IMR-90 (cell line): Measurements from ENCODE around the gene USP32. TPM values are rescaled to one million over a fixed set of nuclear protein-coding genes. Genes with fewer than 3 reads are reported as not detected.

ENCODE experiments used
- ATAC-seq: fragments of 200-7000 bp; cut with Tn5 transposase; 2 replicates; pipeline ENCODE4 v1.9.1; 2020; ENCODE audit warnings: low read depth, mild to moderate bottlenecking, moderate library complexity
- BruUV-seq: library from RNA; stranded (reverse); fragments of 400-500 nt; replicated peaks from 2 replicates; lab custom pipeline; 2021; lab: Mats Ljungman, UMichigan
- CTCF ChIA-PET: fragments of 300-600 bp; formaldehyde crosslinking; extraction: SDS; loops from one replicate; lab custom pipeline; 2021; ENCODE audit warnings: antibody characterized with exemption; lab: Yijun Ruan, JAX
- POLR2A ChIA-PET: fragments of 300-600 bp; sonication (Branson Sonifier 250); formaldehyde crosslinking; loops from one replicate; lab custom pipeline; 2022; ENCODE audit warnings: antibody characterized with exemption; ENCODE audit not compliant: unreplicated experiment; lab: Charles Lee
- DNase-seq: peaks from one replicate; pipeline ENCODE4 v3.0.0; 2013
- H2AFZ ChIP-seq: replicated peaks from 2 replicates; pipeline ENCODE3; 2013; ENCODE audit warnings: low read length, mild to moderate bottlenecking; ENCODE audit not compliant: poor library complexity
- H2AK5ac ChIP-seq: 2 replicates; pipeline ENCODE4 v1.6.1; 2013; ENCODE audit warnings: low read depth, low read length, inconsistent platforms
- H2AK9ac ChIP-seq: replicated peaks from 2 replicates; pipeline ENCODE3; 2013; ENCODE audit warnings: mild to moderate bottlenecking, low read depth, low read length, moderate library complexity; ENCODE audit not compliant: poor library complexity
- H2BK120ac ChIP-seq: 2 replicates; pipeline ENCODE4 v1.6.1; 2013; ENCODE audit warnings: low read depth, low read length, inconsistent platforms
- H2BK15ac ChIP-seq: 3 replicates; pipeline ENCODE4 v1.6.1; 2013; ENCODE audit warnings: low read depth, low read length, inconsistent platforms
- H2BK20ac ChIP-seq: 2 replicates; pipeline ENCODE4 v1.6.1; 2013; ENCODE audit warnings: low read depth, mild to moderate bottlenecking, inconsistent platforms, low read length, moderate library complexity
- H2BK5ac ChIP-seq: 2 replicates; pipeline ENCODE4 v1.6.1; 2013; ENCODE audit warnings: mild to moderate bottlenecking, low read depth, low read length, inconsistent platforms; ENCODE audit not compliant: poor library complexity, severe bottlenecking
- H3K14ac ChIP-seq: replicated peaks from 2 replicates; pipeline ENCODE4 v1.6.1; 2013; ENCODE audit warnings: low read depth, low read length, inconsistent platforms
- H3K18ac ChIP-seq: 2 replicates; pipeline ENCODE4 v1.6.1; 2013; ENCODE audit warnings: low read depth, low read length, control low read depth
- H3K23ac ChIP-seq: 2 replicates; pipeline ENCODE4 v1.6.1; 2013; ENCODE audit warnings: low read depth, low read length, inconsistent platforms
- H3K27ac ChIP-seq: 2 replicates; pipeline ENCODE4 v1.5.1; 2013; ENCODE audit warnings: mild to moderate bottlenecking, control low read depth, low read length; ENCODE audit not compliant: insufficient read depth
- H3K27me3 ChIP-seq: 2 replicates; pipeline ENCODE4 v1.6.1; 2013; ENCODE audit warnings: low read length; ENCODE audit not compliant: control insufficient read depth, insufficient read depth
- H3K36me3 ChIP-seq: 2 replicates; pipeline ENCODE4 v1.6.1; 2013; ENCODE audit warnings: low read length, mixed read lengths; ENCODE audit not compliant: control insufficient read depth, insufficient read depth
- H3K4ac ChIP-seq: 2 replicates; pipeline ENCODE4 v1.6.1; 2013; ENCODE audit warnings: low read depth, low read length, inconsistent platforms
- H3K4me1 ChIP-seq: 2 replicates; pipeline ENCODE4 v1.6.1; 2013; ENCODE audit warnings: low read length, mixed read lengths; ENCODE audit not compliant: control insufficient read depth, insufficient read depth
- H3K4me2 ChIP-seq: 2 replicates; pipeline ENCODE4 v1.6.1; 2013; ENCODE audit warnings: low read depth, mild to moderate bottlenecking, control low read depth, low read length, moderate library complexity
- H3K4me3 ChIP-seq: 2 replicates; pipeline ENCODE4 v1.5.1; 2013; ENCODE audit warnings: low read depth, mild to moderate bottlenecking, control low read depth, low read length, moderate library complexity; ENCODE audit not compliant: insufficient read depth
- H3K56ac ChIP-seq: 2 replicates; pipeline ENCODE4 v1.6.1; 2013; ENCODE audit warnings: low read length, inconsistent platforms; ENCODE audit not compliant: insufficient read depth; ENCODE audit errors: extremely low read depth
- H3K79me1 ChIP-seq, 2 experiments: 2 replicates each; pipeline ENCODE4 v1.6.1; 2013; ENCODE audit warnings: low read length in 2 of 2, inconsistent platforms in 1 of 2, low read depth in 1 of 2
- H3K9ac ChIP-seq: 2 replicates; pipeline ENCODE4 v1.6.1; 2013; ENCODE audit warnings: low read depth, low read length, control low read depth
- H3K9me1 ChIP-seq: 2 replicates; pipeline ENCODE4 v1.6.1; 2013; ENCODE audit warnings: low read length, inconsistent platforms; ENCODE audit not compliant: insufficient read depth
- H3K9me3 ChIP-seq: 2 replicates; pipeline ENCODE4 v1.6.1; 2013; ENCODE audit warnings: low read length; ENCODE audit not compliant: control insufficient read depth, insufficient read depth
- H4K20me1 ChIP-seq: 2 replicates; pipeline ENCODE4 v1.6.1; 2013; ENCODE audit warnings: low read length, inconsistent platforms; ENCODE audit not compliant: insufficient read depth
- H4K5ac ChIP-seq: 2 replicates; pipeline ENCODE4 v1.6.1; 2013; ENCODE audit warnings: mild to moderate bottlenecking, low read depth, low read length, control low read depth
- H4K8ac ChIP-seq, 2 experiments: 2 replicates each; pipeline ENCODE4 v1.6.1; 2013; ENCODE audit warnings: low read depth in 2 of 2, low read length in 2 of 2, control low read depth in 1 of 2, inconsistent platforms in 1 of 2
- H4K91ac ChIP-seq: 2 replicates; pipeline ENCODE4 v1.6.1; 2013; ENCODE audit warnings: low read depth, low read length, inconsistent platforms; ENCODE audit not compliant: insufficient read depth
- BHLHE40 ChIP-seq: fragments of 150-350 bp; IDR thresholded peaks from 2 replicates; pipeline ENCODE4 v1.6.1; 2016; ENCODE audit warnings: mild to moderate bottlenecking, low read depth, low read length
- CEBPB ChIP-seq: IDR thresholded peaks from 2 replicates; pipeline ENCODE4 v1.6.1; 2012; ENCODE audit warnings: low read depth, low read length, improper control_type of control experiment
- CHD1 ChIP-seq: IDR thresholded peaks from 2 replicates; pipeline ENCODE4 v1.6.1; 2012; ENCODE audit warnings: low read depth, low read length, improper control_type of control experiment
- FOS ChIP-seq: fragments of 150-350 bp; IDR thresholded peaks from 2 replicates; pipeline ENCODE4 v1.6.1; 2016; ENCODE audit warnings: low read depth, low read length
- MAFK ChIP-seq: IDR thresholded peaks from 2 replicates; pipeline ENCODE4 v1.6.1; 2012; ENCODE audit warnings: low read depth, low read length, improper control_type of control experiment
- MAZ ChIP-seq: IDR thresholded peaks from 2 replicates; pipeline ENCODE4 v1.6.1; 2012; ENCODE audit warnings: low read depth, mild to moderate bottlenecking, low read length, improper control_type of control experiment, moderate library complexity, borderline replicate concordance
- MXI1 ChIP-seq: IDR thresholded peaks from 2 replicates; pipeline ENCODE4 v1.6.1; 2012; ENCODE audit warnings: low read depth, mild to moderate bottlenecking, low read length, moderate library complexity, borderline replicate concordance
- NFE2L2 ChIP-seq: fragments of 150-350 bp; IDR thresholded peaks from 2 replicates; pipeline ENCODE4 v1.6.1; 2016; ENCODE audit warnings: low read depth, mild to moderate bottlenecking, low read length
- POLR2A ChIP-seq: IDR thresholded peaks from 2 replicates; pipeline ENCODE4 v1.6.1; 2012; ENCODE audit warnings: mild to moderate bottlenecking, low read depth, low read length
- RAD21 ChIP-seq: IDR thresholded peaks from 2 replicates; pipeline ENCODE4 v1.6.1; 2012; ENCODE audit warnings: low read length, improper control_type of control experiment
- RCOR1 ChIP-seq: IDR thresholded peaks from 2 replicates; pipeline ENCODE4 v1.6.1; 2012; ENCODE audit warnings: mild to moderate bottlenecking, low read length, improper control_type of control experiment; ENCODE audit not compliant: insufficient replicate concordance
- RFX5 ChIP-seq: IDR thresholded peaks from 2 replicates; pipeline ENCODE4 v1.8.0; 2012; ENCODE audit warnings: low read depth, mild to moderate bottlenecking, low read length, moderate library complexity
- SMC3 ChIP-seq: fragments of 150-350 bp; IDR thresholded peaks from 2 replicates; pipeline ENCODE4 v1.6.1; 2016; ENCODE audit warnings: low read depth, mild to moderate bottlenecking, antibody characterized with exemption, low read length, moderate library complexity
- WGBS, 2 experiments: methylation state at CpG; one replicate each; pipeline versions ENCODE4 v1.1.5 to v1.1.7; 2013; ENCODE audit warnings: missing lambda C conversion rate in 2 of 2; ENCODE audit not compliant: insufficient read length in 1 of 2; ENCODE audit errors: extremely low coverage in 2 of 2; 5-methylcytosine and 5-hydroxymethylcytosine counted together
- dilution Hi-C: fragments of 300-500 bp; cut with HindIII; formaldehyde crosslinking; loops from one replicate; pipeline ENCODE4 v1.14.3; 2018; ENCODE audit warnings: low sequenced_read_pairs; ENCODE audit not compliant: unreplicated experiment
- in situ Hi-C: fragments of 300-500 bp; cut with MboI; formaldehyde crosslinking; loops from 3 replicates; pipeline ENCODE4 v1.14.3; 2019; ENCODE audit warnings: low sequenced_read_pairs, inconsistent platforms, mixed read lengths
- intact Hi-C: fragments of 100-400 bp; cut with micrococcal nuclease; formaldehyde crosslinking; loops from 2 replicates; pipeline ENCODE4 v1.10.0; 2022
- polyA plus RNA-seq, 3 experiments: library from polyadenylated mRNA; depleted of rRNA; stranded (reverse); fragments of >200 nt; gene quantifications; 2 replicates each; pipeline ENCODE4 v1.2.3, GENCODE V29; 2012; ENCODE audit warnings: low replicate concordance in 1 of 3
- total RNA-seq: library from RNA; depleted of rRNA; stranded (reverse); fragments of >200 nt; gene quantifications from 2 replicates; pipeline ENCODE4 v1.2.3, GENCODE V29; 2012
- TF ChIP-seq, protein P1 (sequence below): fragments of 150-350 bp; IDR thresholded peaks from 2 replicates; pipeline ENCODE4 v1.6.1; 2016; ENCODE audit warnings: low read depth, mild to moderate bottlenecking, low read length, moderate library complexity, borderline replicate concordance
- TF ChIP-seq, protein P2 (sequence below): conservative IDR thresholded peaks from 2 replicates; pipeline ENCODE4 v1.5.1; 2012; ENCODE audit warnings: mild to moderate bottlenecking, low read depth, low read length, improper control_type of control experiment
- TF ChIP-seq, protein P3 (sequence below): fragments of 150-350 bp; IDR thresholded peaks from 2 replicates; pipeline ENCODE4 v1.6.1; 2017; ENCODE audit warnings: mild to moderate bottlenecking, antibody characterized with exemption, low read length, low read depth

USP32 gene
- total and polyA plus RNA-seq, 2 of the 4 experiments (the other 2 are of a cell fraction), result 16.8 to 46.8 TPM

DNA sequence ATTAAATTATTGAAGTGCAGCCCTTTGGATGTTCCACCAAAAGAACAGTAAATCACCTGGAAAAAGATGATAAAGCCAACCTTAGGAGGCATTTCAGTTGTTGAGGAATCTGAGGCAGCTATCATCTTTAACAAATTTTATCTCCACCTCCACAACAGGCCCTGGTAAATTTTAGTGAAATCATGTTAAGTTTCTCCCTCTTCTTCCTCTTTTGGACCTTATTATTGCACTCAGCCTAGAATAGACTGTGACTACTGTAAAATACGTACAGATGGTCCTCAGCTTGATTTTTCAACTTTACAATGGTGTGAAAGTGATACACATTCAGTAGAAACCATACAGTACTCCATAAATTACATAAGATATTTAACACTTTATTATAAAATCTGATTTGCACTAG, 90.3 kb downstream of the USP32 start:
- no peak overlapping the region for H2BK15ac ChIP-seq
- no peak overlapping the region for H2BK20ac ChIP-seq
- H3K14ac ChIP-seq, result no peak overlapping the region
- H3K36me3 ChIP-seq, result peaks cover 1% of the 10 kb centered on the region; the same call in 1 of the 2 replicates
- in situ Hi-C loops, result no loop called here
- H4K5ac ChIP-seq, result no peak overlapping the region
- no peak overlapping the region for H4K8ac ChIP-seq
- no peak overlapping the region for H4K91ac ChIP-seq
- ATAC-seq (no peak), DNase-seq (no peak)
- dilution Hi-C loops, result no loop called here
- H3K4ac ChIP-seq, result no peak overlapping the region
- no peak overlapping the region for H2AK9ac ChIP-seq
- H2BK5ac ChIP-seq, result no peak overlapping the region
- H3K4me1 ChIP-seq, result no peaks in the 10 kb centered on the region
- WGBS, 2 experiments, result no CpG with 5 or more reads among the region's 1 CpG
- H2AK5ac ChIP-seq, result no peak overlapping the region
- peaks cover 12% of the 10 kb centered on the region for H4K20me1 ChIP-seq
- H3K9ac ChIP-seq, result no peak overlapping the region
- H3K18ac ChIP-seq, result no peak overlapping the region
- H3K79me1 ChIP-seq, result peaks cover 32 to 71% of the 10 kb centered on the region in 2 experiments; a peak in 3 of 4 replicates
- H2AFZ ChIP-seq, result no peak overlapping the region
- peaks cover 5% of the 10 kb centered on the region; the same call in 1 of the 2 replicates for H3K9me1 ChIP-seq
- no peak overlapping the region for H3K27ac ChIP-seq
- no TSS peak for BruUV-seq
- POLR2A ChIA-PET, result no interaction called here
- no peaks in the 10 kb centered on the region for H3K27me3 ChIP-seq
- TF ChIP-seq MAFK, result no peak
- no peak for TF ChIP-seq NFE2L2
- TF ChIP-seq, protein P1, sequence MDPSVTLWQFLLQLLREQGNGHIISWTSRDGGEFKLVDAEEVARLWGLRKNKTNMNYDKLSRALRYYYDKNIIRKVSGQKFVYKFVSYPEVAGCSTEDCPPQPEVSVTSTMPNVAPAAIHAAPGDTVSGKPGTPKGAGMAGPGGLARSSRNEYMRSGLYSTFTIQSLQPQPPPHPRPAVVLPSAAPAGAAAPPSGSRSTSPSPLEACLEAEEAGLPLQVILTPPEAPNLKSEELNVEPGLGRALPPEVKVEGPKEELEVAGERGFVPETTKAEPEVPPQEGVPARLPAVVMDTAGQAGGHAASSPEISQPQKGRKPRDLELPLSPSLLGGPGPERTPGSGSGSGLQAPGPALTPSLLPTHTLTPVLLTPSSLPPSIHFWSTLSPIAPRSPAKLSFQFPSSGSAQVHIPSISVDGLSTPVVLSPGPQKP, result no peak
- TF ChIP-seq, protein P2, sequence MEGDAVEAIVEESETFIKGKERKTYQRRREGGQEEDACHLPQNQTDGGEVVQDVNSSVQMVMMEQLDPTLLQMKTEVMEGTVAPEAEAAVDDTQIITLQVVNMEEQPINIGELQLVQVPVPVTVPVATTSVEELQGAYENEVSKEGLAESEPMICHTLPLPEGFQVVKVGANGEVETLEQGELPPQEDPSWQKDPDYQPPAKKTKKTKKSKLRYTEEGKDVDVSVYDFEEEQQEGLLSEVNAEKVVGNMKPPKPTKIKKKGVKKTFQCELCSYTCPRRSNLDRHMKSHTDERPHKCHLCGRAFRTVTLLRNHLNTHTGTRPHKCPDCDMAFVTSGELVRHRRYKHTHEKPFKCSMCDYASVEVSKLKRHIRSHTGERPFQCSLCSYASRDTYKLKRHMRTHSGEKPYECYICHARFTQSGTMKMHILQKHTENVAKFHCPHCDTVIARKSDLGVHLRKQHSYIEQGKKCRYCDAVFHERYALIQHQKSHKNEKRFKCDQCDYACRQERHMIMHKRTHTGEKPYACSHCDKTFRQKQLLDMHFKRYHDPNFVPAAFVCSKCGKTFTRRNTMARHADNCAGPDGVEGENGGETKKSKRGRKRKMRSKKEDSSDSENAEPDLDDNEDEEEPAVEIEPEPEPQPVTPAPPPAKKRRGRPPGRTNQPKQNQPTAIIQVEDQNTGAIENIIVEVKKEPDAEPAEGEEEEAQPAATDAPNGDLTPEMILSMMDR, result no peak
- no peak for TF ChIP-seq RAD21
- TF ChIP-seq RCOR1, result no peak
- TF ChIP-seq SMC3, result no peak
- no peak for TF ChIP-seq POLR2A
- TF ChIP-seq, protein P3, sequence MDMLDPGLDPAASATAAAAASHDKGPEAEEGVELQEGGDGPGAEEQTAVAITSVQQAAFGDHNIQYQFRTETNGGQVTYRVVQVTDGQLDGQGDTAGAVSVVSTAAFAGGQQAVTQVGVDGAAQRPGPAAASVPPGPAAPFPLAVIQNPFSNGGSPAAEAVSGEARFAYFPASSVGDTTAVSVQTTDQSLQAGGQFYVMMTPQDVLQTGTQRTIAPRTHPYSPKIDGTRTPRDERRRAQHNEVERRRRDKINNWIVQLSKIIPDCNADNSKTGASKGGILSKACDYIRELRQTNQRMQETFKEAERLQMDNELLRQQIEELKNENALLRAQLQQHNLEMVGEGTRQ, result no peak
- TF ChIP-seq RFX5, result no peak
- TF ChIP-seq FOS, result no peak
- no peak for TF ChIP-seq CEBPB
- TF ChIP-seq MXI1, result no peak
- TF ChIP-seq MAZ, result no peak
- TF ChIP-seq CHD1, result no peak
- TF ChIP-seq BHLHE40, result no peak
- no peak overlapping the region for H3K56ac ChIP-seq
- H3K4me3 ChIP-seq, result no peak overlapping the region
- H2BK120ac ChIP-seq, result no peak overlapping the region
- H3K23ac ChIP-seq, result no peak overlapping the region
- CTCF ChIA-PET, result no interaction called here
- H3K9me3 ChIP-seq, result no peaks in the 10 kb centered on the region
- no peak overlapping the region for H3K4me2 ChIP-seq
- intact Hi-C loops, result no loop called here
